Measurements from ENCODE around the gene KCNJ10.

- TF ChIP-seq POLR2AphosphoS5 (IDR thresholded peaks at IDR 0.05) (no peak), CTCF (IDR thresholded peaks at IDR 0.05) (no peak), POLR2A (IDR thresholded peaks at IDR 0.05) (no peak), EP300 (IDR thresholded peaks at IDR 0.05) (no peak)
These were observed 17.0 kb downstream of the KCNJ10 start for GRCh38 chr1:160052936-160053335.

Measured in suprapubic skin (tissue), 4 donors.